ENCODE results near the gene TMEM196.

TMEM196 gene

DNA sequence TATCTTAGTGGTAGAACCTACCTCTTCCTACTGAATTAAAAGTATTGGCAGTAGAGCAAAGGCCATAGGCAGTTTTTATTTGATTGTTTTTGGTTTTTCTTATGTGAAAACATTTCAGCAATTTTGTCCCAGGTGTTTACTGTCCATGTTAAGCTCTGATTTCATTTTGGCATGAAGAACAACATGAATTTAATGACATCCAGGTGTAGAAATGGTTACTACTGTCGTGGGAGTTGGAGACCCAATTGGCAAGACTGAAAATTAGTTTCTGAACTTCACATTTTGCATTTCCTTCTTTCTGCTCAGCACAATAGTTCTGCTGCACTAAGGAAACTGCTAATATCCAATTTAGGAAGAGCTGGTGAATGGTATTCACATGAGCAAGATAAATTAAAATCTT, 38.0 kb upstream of the TMEM196 start:
- no peak overlapping the region for H3K27ac ChIP-seq
- no peaks in the 10 kb centered on the region for H3K36me3 ChIP-seq (ENCODE audit: insufficient read depth)
- no peaks in the 10 kb centered on the region for H3K4me1 ChIP-seq (ENCODE audit: low read depth, poor library complexity, severe bottlenecking)
- H2AFZ ChIP-seq (ENCODE audit: low read depth) = no peak overlapping the region
- no peak overlapping the region for H3K4me2 ChIP-seq
- no peak overlapping the region for H3K9ac ChIP-seq
- no peak for TF ChIP-seq CTCF (conservative IDR thresholded peaks at IDR 0.05; ENCODE audit: low read depth, low read length)
- H4K20me1 ChIP-seq (ENCODE audit: insufficient read depth) = no peaks in the 10 kb centered on the region
- H3K27me3 ChIP-seq (ENCODE audit: insufficient read depth, low read depth) = no peaks in the 10 kb centered on the region
- no peaks in the 10 kb centered on the region for H3K79me2 ChIP-seq (ENCODE audit: insufficient read depth, low read depth)
- H3K4me3 ChIP-seq (IDR thresholded peaks at IDR 0.05; ENCODE audit: insufficient read depth, low read depth, low read length) = no peak overlapping the region

DNA sequence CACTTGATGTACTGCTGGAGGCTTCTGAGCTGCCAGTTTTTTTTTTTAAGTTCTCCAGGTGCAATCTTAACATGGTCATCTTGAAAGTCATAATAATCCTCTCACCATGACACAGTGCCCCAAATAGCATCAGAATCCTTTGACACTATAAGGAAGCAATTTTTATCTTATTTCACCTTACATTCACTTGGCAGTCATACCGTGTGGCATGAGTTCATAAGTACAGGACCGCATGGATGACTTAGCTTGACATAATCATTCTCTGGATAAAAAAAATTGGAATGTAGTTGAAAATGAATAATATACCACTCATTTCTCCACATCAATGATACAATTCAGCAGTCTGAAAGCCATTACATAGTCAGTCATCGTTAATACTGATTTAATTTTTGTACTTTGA, 25.6 kb upstream of the TMEM196 start:
- H2AFZ ChIP-seq (ENCODE audit: low read depth) = no peak overlapping the region
- H3K9ac ChIP-seq = no peak overlapping the region
- no peaks in the 10 kb centered on the region for H4K20me1 ChIP-seq (ENCODE audit: insufficient read depth)
- H3K27ac ChIP-seq = no peak overlapping the region
- no peak overlapping the region for H3K4me3 ChIP-seq (IDR thresholded peaks at IDR 0.05; ENCODE audit: insufficient read depth, low read depth, low read length)
- no peak overlapping the region for H3K4me2 ChIP-seq
- TF ChIP-seq CTCF (conservative IDR thresholded peaks at IDR 0.05; ENCODE audit: low read depth, low read length) = no peak
- no peaks in the 10 kb centered on the region for H3K27me3 ChIP-seq (ENCODE audit: insufficient read depth, low read depth)
- H3K36me3 ChIP-seq (ENCODE audit: insufficient read depth) = no peaks in the 10 kb centered on the region
- H3K79me2 ChIP-seq (ENCODE audit: insufficient read depth, low read depth) = no peaks in the 10 kb centered on the region
- no peaks in the 10 kb centered on the region for H3K4me1 ChIP-seq (ENCODE audit: low read depth, poor library complexity, severe bottlenecking)

- Histone ChIP-seq H3K27me3 (ENCODE audit: insufficient read depth, low read depth) (no peaks in the 10 kb centered on the region), H2AFZ (ENCODE audit: low read depth) (no peak overlapping the region), H3K4me2 (no peak overlapping the region), H3K9ac (no peak overlapping the region), H3K4me3 (IDR thresholded peaks at IDR 0.05; ENCODE audit: insufficient read depth, low read depth, low read length) (no peak overlapping the region), H3K27ac (no peak overlapping the region), H4K20me1 (ENCODE audit: insufficient read depth) (no peaks in the 10 kb centered on the region), H3K36me3 (ENCODE audit: insufficient read depth) (no peaks in the 10 kb centered on the region), H3K4me1 (ENCODE audit: low read depth, poor library complexity, severe bottlenecking) (no peaks in the 10 kb centered on the region), H3K79me2 (ENCODE audit: insufficient read depth, low read depth) (no peaks in the 10 kb centered on the region)
- no peak for TF ChIP-seq CTCF (conservative IDR thresholded peaks at IDR 0.05; ENCODE audit: low read depth, low read length)
Measured at GRCh38 chr7:19783541-19783940, 10.1 kb upstream of the TMEM196 start.

DNA sequence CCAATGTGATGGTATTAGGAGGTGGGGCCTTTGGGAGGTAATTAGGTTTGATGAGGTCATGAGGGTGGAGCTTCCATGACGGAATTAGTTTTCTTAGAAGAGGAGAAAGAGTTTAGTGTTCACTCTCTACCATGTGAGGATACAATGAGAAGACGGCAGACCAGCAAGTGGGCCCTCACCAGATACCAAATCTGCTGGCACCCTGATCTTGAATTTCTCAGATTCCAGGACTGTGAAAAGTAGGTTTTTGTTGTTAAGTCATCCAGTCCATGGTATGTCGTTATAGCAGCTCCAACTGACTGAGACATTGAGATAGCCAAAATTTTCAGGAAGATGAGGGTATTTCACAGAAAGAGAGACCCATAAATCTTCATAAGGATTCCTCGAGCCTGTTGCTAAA, 3.6 kb upstream of the TMEM196 start:
- Histone ChIP-seq H3K36me3 (ENCODE audit: insufficient read depth) (no peaks in the 10 kb centered on the region), H3K4me1 (ENCODE audit: low read depth, poor library complexity, severe bottlenecking) (no peaks in the 10 kb centered on the region), H3K27ac (no peak overlapping the region), H3K4me2 (no peak overlapping the region), H3K9ac (no peak overlapping the region), H3K4me3 (IDR thresholded peaks at IDR 0.05; ENCODE audit: insufficient read depth, low read depth, low read length) (no peak overlapping the region), H4K20me1 (ENCODE audit: insufficient read depth) (no peaks in the 10 kb centered on the region), H2AFZ (ENCODE audit: low read depth) (no peak overlapping the region), H3K27me3 (ENCODE audit: insufficient read depth, low read depth) (no peaks in the 10 kb centered on the region), H3K79me2 (ENCODE audit: insufficient read depth, low read depth) (no peaks in the 10 kb centered on the region)
- TF ChIP-seq CTCF (conservative IDR thresholded peaks at IDR 0.05; ENCODE audit: low read depth, low read length) = no peak

DNA sequence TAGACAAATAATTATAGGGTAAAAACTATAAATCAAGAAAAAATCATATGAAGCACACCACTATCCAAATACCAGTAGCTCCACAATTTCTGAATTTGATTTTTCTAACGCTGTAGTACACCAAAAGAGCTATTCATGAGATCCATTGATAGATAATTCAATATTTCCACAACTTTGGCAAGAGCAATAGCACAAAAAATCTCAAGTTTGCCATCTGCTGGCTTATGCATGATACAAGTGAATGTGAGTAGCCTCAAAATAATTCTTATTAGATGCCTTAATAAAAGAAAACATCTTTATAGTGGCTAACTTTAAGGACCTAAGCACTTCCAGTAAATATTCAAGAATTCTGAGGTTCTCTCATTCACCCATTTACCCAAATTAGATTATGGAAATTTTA, 2.2 kb upstream of the TMEM196 start:
- Histone ChIP-seq H3K27me3 (ENCODE audit: insufficient read depth, low read depth) (no peaks in the 10 kb centered on the region), H3K79me2 (ENCODE audit: insufficient read depth, low read depth) (no peaks in the 10 kb centered on the region), H2AFZ (ENCODE audit: low read depth) (no peak overlapping the region)

More for the DNA sequence above, 2.2 kb upstream of the TMEM196 start:
- H4K20me1 ChIP-seq (ENCODE audit: insufficient read depth) = no peaks in the 10 kb centered on the region
- no peaks in the 10 kb centered on the region for H3K4me1 ChIP-seq (ENCODE audit: low read depth, poor library complexity, severe bottlenecking)
- H3K4me3 ChIP-seq (IDR thresholded peaks at IDR 0.05; ENCODE audit: insufficient read depth, low read depth, low read length) = no peak overlapping the region
- H3K36me3 ChIP-seq (ENCODE audit: insufficient read depth) = no peaks in the 10 kb centered on the region
- no peak overlapping the region for H3K4me2 ChIP-seq
- TF ChIP-seq CTCF (conservative IDR thresholded peaks at IDR 0.05; ENCODE audit: low read depth, low read length) = no peak
- H3K9ac ChIP-seq = no peak overlapping the region
- H3K27ac ChIP-seq = no peak overlapping the region

Measured in KMS-11 (cell line).